PC-9 (cell line): Measurements from ENCODE around the gene C7. TPM values are rescaled to one million over a fixed set of nuclear protein-coding genes. Genes with fewer than 3 reads are reported as not detected.

Source experiments
- BruUV-seq: library from RNA; stranded (reverse); fragments of 400-500 nt; replicated peaks from 2 replicates; lab custom pipeline; 2021; lab: Mats Ljungman, UMichigan
- CTCF ChIA-PET: fragments of 300-600 bp; sonication (Branson Sonifier 250); formaldehyde crosslinking; loops from one replicate; lab custom pipeline; 2022; ENCODE audit warnings: antibody characterized with exemption; lab: Charles Lee
- POLR2A ChIA-PET: fragments of 300-600 bp; sonication (Branson Sonifier 250); formaldehyde crosslinking; loops from one replicate; lab custom pipeline; 2022; ENCODE audit warnings: antibody characterized with exemption; ENCODE audit not compliant: unreplicated experiment; lab: Charles Lee
- DNase-seq, 2 experiments: peaks; one replicate each; pipeline versions ENCODE4 v3.0.0 to v3.0.0-alpha.2; 2015 to 2022; ENCODE audit warnings: mixed read lengths in 1 of 2
- H2AFZ ChIP-seq: fragments of 200-600 bp; sonication (generic); 2 replicates; pipeline ENCODE4 v1.8.1; 2017; ENCODE audit warnings: antibody characterized with exemption
- H3F3A ChIP-seq: fragments of 200-600 bp; sonication (generic); 2 replicates; pipeline ENCODE4 v1.8.1; 2017; ENCODE audit warnings: antibody characterized with exemption, mild to moderate bottlenecking, low read depth; ENCODE audit not compliant: insufficient read depth
- H3K27ac ChIP-seq: fragments of 200-600 bp; sonication (generic); 2 replicates; pipeline ENCODE4 v1.6.1; 2016; ENCODE audit warnings: mixed run types
- H3K27me3 ChIP-seq: fragments of 200-600 bp; sonication (generic); 2 replicates; pipeline ENCODE4 v1.6.1; 2016; ENCODE audit warnings: low read depth, mixed run types; ENCODE audit not compliant: insufficient read depth
- H3K36me3 ChIP-seq: fragments of 200-600 bp; sonication (generic); 2 replicates; pipeline ENCODE4 v1.6.1; 2016; ENCODE audit warnings: low read depth, mixed run types
- H3K4me1 ChIP-seq: fragments of 200-600 bp; sonication (generic); replicated peaks from 2 replicates; pipeline ENCODE4 v1.6.1; 2016; ENCODE audit warnings: mixed run types; ENCODE audit not compliant: insufficient read depth
- H3K4me2 ChIP-seq: fragments of 200-600 bp; sonication (generic); 2 replicates; pipeline ENCODE4 v1.6.1; 2017; ENCODE audit warnings: mixed run types
- H3K4me3 ChIP-seq: fragments of 200-600 bp; sonication (generic); 2 replicates; pipeline ENCODE4 v1.6.1; 2016; ENCODE audit warnings: mixed run types
- H3K79me2 ChIP-seq: fragments of 200-600 bp; sonication (generic); 2 replicates; pipeline ENCODE4 v1.6.1; 2017; ENCODE audit warnings: low read depth, mixed run types
- H3K9me2 ChIP-seq: fragments of 200-600 bp; sonication (generic); 2 replicates; pipeline ENCODE4 v1.8.1; 2017; ENCODE audit warnings: mild to moderate bottlenecking; ENCODE audit not compliant: insufficient read depth
- H3K9me3 ChIP-seq: fragments of 200-600 bp; sonication (generic); 2 replicates; pipeline ENCODE4 v1.8.1; 2016; ENCODE audit warnings: low read depth; ENCODE audit not compliant: insufficient read depth
- H4K20me1 ChIP-seq: fragments of 200-600 bp; sonication (generic); 2 replicates; pipeline ENCODE4 v1.8.1; 2017; ENCODE audit not compliant: insufficient read depth
- EZH2 ChIP-seq: fragments of 200-600 bp; sonication (generic); IDR thresholded peaks from 2 replicates; pipeline ENCODE4 v1.8.0; 2017; ENCODE audit warnings: antibody characterized with exemption, low read depth
- intact Hi-C: fragments of 100-400 bp; cut with micrococcal nuclease; formaldehyde crosslinking; loops from one replicate; pipeline ENCODE4 v1.10.0; 2022; ENCODE audit not compliant: unreplicated experiment
- total RNA-seq: library from RNA; stranded (reverse); gene quantifications from 2 replicates; pipeline ENCODE4 v1.2.3, GENCODE V29; 2021
- TF ChIP-seq, protein P1 (sequence below): fragments of 200-600 bp; sonication (generic); conservative IDR thresholded peaks from 2 replicates; pipeline ENCODE4 v1.6.1; 2017; ENCODE audit warnings: mixed run types, antibody characterized with exemption, mild to moderate bottlenecking, moderate library complexity

The C7 gene
- total RNA-seq, 1 experiment from 2014 or later, result not detected

DNA sequence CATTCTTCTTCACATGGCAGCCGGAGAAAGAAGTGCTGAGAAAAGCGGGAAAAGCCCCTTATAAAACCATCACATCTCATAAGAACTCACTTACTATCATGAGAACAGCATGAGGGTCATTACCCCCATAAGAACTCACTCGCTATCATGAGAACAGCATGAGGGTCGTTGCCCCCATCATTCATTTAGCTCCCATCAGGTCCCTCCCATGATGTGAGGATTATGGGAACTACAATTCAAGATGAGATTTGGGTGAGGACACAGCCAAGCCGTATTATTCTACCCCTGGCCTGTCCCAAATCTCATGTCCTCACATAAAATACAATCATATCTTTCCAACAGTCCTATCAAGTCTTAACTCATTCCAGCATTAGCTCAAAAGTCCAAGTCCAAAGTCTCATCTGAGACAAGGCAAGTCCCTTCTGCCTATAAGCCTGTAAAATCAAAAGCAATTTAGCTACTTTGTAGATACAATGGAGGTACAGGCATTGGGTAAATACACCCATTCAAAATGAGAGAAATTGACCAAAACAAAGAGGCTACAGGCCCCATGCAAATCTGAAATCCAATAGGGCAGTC is 82.8 kb downstream of the C7 start:
- TF ChIP-seq, protein P1, sequence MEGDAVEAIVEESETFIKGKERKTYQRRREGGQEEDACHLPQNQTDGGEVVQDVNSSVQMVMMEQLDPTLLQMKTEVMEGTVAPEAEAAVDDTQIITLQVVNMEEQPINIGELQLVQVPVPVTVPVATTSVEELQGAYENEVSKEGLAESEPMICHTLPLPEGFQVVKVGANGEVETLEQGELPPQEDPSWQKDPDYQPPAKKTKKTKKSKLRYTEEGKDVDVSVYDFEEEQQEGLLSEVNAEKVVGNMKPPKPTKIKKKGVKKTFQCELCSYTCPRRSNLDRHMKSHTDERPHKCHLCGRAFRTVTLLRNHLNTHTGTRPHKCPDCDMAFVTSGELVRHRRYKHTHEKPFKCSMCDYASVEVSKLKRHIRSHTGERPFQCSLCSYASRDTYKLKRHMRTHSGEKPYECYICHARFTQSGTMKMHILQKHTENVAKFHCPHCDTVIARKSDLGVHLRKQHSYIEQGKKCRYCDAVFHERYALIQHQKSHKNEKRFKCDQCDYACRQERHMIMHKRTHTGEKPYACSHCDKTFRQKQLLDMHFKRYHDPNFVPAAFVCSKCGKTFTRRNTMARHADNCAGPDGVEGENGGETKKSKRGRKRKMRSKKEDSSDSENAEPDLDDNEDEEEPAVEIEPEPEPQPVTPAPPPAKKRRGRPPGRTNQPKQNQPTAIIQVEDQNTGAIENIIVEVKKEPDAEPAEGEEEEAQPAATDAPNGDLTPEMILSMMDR, result no peak
- TF ChIP-seq EZH2, result no peak
- no peaks in the 10 kb centered on the region for H4K20me1 ChIP-seq
- peak overlapping the region; percentile 7; the same call in 1 of the 2 replicates for H3K4me3 ChIP-seq
- peak overlapping the region; percentile 47 for H3K4me2 ChIP-seq
- peaks cover 12% of the 10 kb centered on the region for H3F3A ChIP-seq
- ChIA-PET CTCF (no interaction called here), POLR2A (interaction anchor here (0.6 kb wide), 1 partner anchor 9 kb away, joined by 3 read pairs; no protein-coding TSS in a partner anchor)
- H3K9me2 ChIP-seq, result no peaks in the 10 kb centered on the region
- DNase-seq, result no peak
- H3K27me3 ChIP-seq, result no peaks in the 10 kb centered on the region
- H2AFZ ChIP-seq, result no peak overlapping the region
- intact Hi-C loops, result no loop called here
- H3K79me2 ChIP-seq, result no peaks in the 10 kb centered on the region
- no TSS peak for BruUV-seq
- H3K9me3 ChIP-seq, result no peaks in the 10 kb centered on the region
- peaks cover 38% of the 10 kb centered on the region for H3K4me1 ChIP-seq
- peak overlapping the region; percentile 60 for H3K27ac ChIP-seq
- H3K36me3 ChIP-seq, result no peaks in the 10 kb centered on the region

DNA sequence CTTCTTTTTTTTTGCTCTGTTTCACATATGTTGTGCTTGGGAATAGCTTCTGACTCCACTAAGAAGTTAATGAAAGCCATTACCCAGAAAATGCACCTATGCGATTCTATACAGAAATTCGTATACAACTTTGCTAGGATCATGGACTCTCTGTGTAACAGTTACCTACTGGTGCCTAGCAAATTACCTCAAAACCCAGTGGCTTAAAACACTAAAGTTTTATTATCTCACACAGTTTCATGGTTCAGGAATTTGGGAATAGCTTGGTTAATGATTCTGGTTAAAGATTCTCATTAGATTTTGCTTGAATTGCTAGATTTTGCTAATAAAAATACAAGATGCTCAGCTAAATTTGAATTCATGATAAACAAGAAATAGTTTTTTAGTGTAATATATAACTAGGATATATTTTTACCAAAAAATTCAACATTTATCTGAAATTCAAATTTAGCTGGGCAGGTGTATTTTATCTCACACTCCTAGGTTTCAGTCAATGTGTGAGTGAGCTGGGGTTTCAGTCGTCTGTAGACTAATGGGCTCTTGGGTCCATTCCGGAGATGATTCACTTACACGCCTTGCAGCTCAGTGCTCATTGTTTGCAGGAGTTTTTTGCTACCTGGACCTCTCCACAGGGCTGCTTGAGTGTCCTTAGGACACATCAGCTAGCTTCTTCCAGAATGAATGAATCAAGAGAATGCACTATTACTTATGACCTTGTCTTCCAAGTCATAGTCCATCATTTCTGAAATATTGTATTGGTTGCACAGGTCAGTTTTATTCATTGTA is 86.7 kb downstream of the C7 start:
- DNase-seq, result no peak
- BruUV-seq, result no TSS peak
- Histone ChIP-seq H3K27ac (no peak overlapping the region), H4K20me1 (no peaks in the 10 kb centered on the region), H3K4me1 (peaks cover 14% of the 10 kb centered on the region), H3K79me2 (no peaks in the 10 kb centered on the region), H3K36me3 (no peaks in the 10 kb centered on the region), H3F3A (peaks cover 10% of the 10 kb centered on the region), H3K4me3 (no peak overlapping the region), H3K4me2 (no peak overlapping the region), H3K9me2 (no peaks in the 10 kb centered on the region), H3K9me3 (no peaks in the 10 kb centered on the region; the same call in 1 of the 2 replicates), H2AFZ (0 out of 2 replicates have a peak overlapping the region, but pooled peaks have one; percentile 15), H3K27me3 (no peaks in the 10 kb centered on the region)
- POLR2A ChIA-PET, result no interaction called here
- intact Hi-C loops, result loop anchor here (5.0 kb wide), 1 partner anchor 94 kb away; no protein-coding TSS in a partner anchor
- no peak for TF ChIP-seq EZH2
- TF ChIP-seq, protein P1, result no peak
- CTCF ChIA-PET, result no interaction called here

DNA sequence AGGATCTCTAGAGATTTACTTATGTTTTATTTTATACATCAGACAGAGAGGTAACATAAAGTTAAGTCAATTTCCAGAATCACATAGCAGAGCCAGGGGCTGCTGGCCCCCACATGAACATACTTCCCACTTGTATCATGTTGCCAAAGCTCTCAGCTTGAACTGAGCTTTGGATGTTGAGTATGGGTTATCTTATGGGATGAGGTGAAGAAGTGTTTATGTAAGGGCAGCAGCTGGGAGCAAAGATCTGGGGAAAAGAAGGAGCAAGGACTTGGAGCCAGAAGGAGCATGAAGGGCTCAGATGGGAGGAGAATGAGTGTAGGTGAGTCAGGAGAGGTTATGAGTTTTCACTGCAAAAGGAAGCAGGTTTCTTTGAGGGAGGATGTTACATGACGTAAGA is 89.8 kb downstream of the C7 start:
- H3K27me3 ChIP-seq, result no peaks in the 10 kb centered on the region
- H3K9me2 ChIP-seq, result no peaks in the 10 kb centered on the region
- no peak overlapping the region for H3K27ac ChIP-seq
- no peaks in the 10 kb centered on the region; the same call in 1 of the 2 replicates for H3K9me3 ChIP-seq
- ChIA-PET CTCF (no interaction called here), POLR2A (no interaction called here)
- H3K79me2 ChIP-seq, result no peaks in the 10 kb centered on the region
- no peak overlapping the region for H3K4me3 ChIP-seq
- intact Hi-C loops, result loop anchor here (5.0 kb wide), 1 partner anchor 97 kb away; no protein-coding TSS in a partner anchor
- no peaks in the 10 kb centered on the region for H3K36me3 ChIP-seq
- H2AFZ ChIP-seq, result no peak overlapping the region
- no TSS peak for BruUV-seq
- TF ChIP-seq EZH2, result no peak
- H4K20me1 ChIP-seq, result no peaks in the 10 kb centered on the region
- DNase-seq, result no peak
- H3K4me2 ChIP-seq, result no peak overlapping the region
- H3K4me1 ChIP-seq, result no peaks in the 10 kb centered on the region; the same call in 1 of the 2 replicates
- H3F3A ChIP-seq, result no peaks in the 10 kb centered on the region
